Urinary bladder (tissue), 4 donors: ENCODE data around the gene FUCA2. TPM values are rescaled to one million over a fixed set of nuclear protein-coding genes. Genes with fewer than 3 reads are reported as not detected.
A peak's percentile ranks its signal among the peaks of the same experiment; 100 is the strongest.

Experiments used
- DNase-seq: peaks from one replicate; pipeline ENCODE4 v3.0.0-alpha.2; 2015; ENCODE audit errors: extremely low spot score
- H3K27ac ChIP-seq: one replicate; pipeline ENCODE4 v1.5.1; 2013; ENCODE audit warnings: low read depth, mild to moderate bottlenecking, moderate library complexity
- H3K36me3 ChIP-seq: one replicate; pipeline ENCODE4 v1.6.1; 2013; ENCODE audit warnings: mild to moderate bottlenecking, moderate library complexity; ENCODE audit not compliant: insufficient read depth
- H3K4me1 ChIP-seq: one replicate; pipeline ENCODE4 v1.6.1; 2013; ENCODE audit warnings: mild to moderate bottlenecking, moderate library complexity; ENCODE audit not compliant: insufficient read depth
- H3K4me3 ChIP-seq: one replicate; pipeline ENCODE4 v1.5.1; 2013; ENCODE audit warnings: low read depth, low read length
- WGBS: extraction: QIAGEN DNeasy Blood & Tissue Kit; methylation state at CpG from one replicate; pipeline ENCODE4 v1.1.7; 2013; 5-methylcytosine and 5-hydroxymethylcytosine counted together
- polyA plus RNA-seq: library from polyadenylated mRNA; stranded (reverse); fragments of 200-250 nt; gene quantifications from one replicate; pipeline ENCODE4 v1.2.3, GENCODE V29; 2013
- total RNA-seq: library from RNA; depleted of rRNA; stranded (reverse); fragments of >200 nt; gene quantifications from one replicate; pipeline ENCODE4 v1.2.3, GENCODE V29; 2014
- donor health status: healthy with polysubstance abuse.
- donor health status: healthy.

Gene FUCA2
- total and polyA plus RNA-seq, 2 donors, result 37.0 to 46.3 TPM

- H3K27ac ChIP-seq, result no peak overlapping the region
- H3K4me3 ChIP-seq, result no peak overlapping the region
- H3K4me1 ChIP-seq, result no peaks in the 10 kb centered on the region
- DNase-seq, result no peak
- no peaks in the 10 kb centered on the region for H3K36me3 ChIP-seq
- 85% methylated on average over 4 of the region's 4 CpGs for WGBS
Measured at GRCh38 chr6:143544011-143544696, 32.6 kb upstream of the FUCA2 start.

GRCh38 chr6:143543435-143543834 is 31.9 kb upstream of the FUCA2 start:
- no peak overlapping the region for H3K27ac ChIP-seq
- no peaks in the 10 kb centered on the region for H3K36me3 ChIP-seq
- no peak overlapping the region for H3K4me3 ChIP-seq
- H3K4me1 ChIP-seq, result no peaks in the 10 kb centered on the region
- DNase-seq, result no peak
- 62% methylated on average over 1 of the region's 1 CpG for WGBS

DNA sequence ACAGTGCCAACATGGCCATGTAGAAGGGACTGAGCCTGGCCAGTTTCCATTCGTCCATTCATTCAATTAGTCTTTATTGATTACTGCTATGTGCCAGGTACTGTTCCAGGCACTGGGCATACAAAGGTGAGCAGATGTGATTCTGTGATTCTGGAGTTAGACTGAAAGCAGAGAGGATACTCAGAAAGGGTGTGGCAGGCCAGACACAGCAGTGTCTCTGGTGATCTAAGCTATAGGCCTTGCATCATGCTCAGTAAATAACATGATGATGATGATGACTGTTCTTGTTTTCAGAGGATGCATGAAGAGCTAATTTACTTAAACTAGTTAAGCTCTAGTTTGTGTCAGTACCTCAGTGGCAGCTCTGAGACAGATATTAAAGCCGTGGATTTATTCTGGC is 31.4 kb upstream of the FUCA2 start:
- DNase-seq, result no peak
- WGBS, result 94% methylated on average over 2 of the region's 2 CpGs
- H3K36me3 ChIP-seq, result no peaks in the 10 kb centered on the region
- H3K27ac ChIP-seq, result no peak overlapping the region
- no peak overlapping the region for H3K4me3 ChIP-seq
- no peaks in the 10 kb centered on the region for H3K4me1 ChIP-seq

- no peak overlapping the region for H3K4me3 ChIP-seq
- 56% methylated on average over 3 of the region's 3 CpGs for whole genome bisulfite sequencing
- H3K36me3 ChIP-seq, result no peaks in the 10 kb centered on the region
- DNase-seq, result no peak
- H3K4me1 ChIP-seq, result no peaks in the 10 kb centered on the region
- H3K27ac ChIP-seq, result no peak overlapping the region
Measured at GRCh38 chr6:143540192-143540591, 28.7 kb upstream of the FUCA2 start.

DNA sequence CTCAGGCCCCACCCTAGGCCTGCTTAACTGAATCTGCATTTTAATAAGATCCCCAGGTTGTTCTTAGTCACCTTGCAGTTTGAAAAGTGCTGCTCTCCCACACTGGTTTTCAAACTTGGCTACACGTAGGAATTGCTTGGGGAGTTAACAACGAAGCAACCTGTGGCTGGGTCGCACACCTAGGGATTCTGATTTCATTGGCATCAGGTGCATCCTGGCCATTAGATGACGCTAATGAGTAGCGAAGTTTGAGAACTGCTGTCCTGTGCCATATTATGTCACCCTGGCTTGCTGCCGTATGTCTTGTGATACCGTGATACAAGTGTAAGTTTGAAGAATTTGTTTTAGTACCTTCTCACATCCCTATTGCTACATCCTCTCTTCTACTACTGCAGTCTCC is 28.2 kb upstream of the FUCA2 start:
- no peaks in the 10 kb centered on the region for H3K4me1 ChIP-seq
- WGBS, result 83% methylated on average over 7 of the region's 7 CpGs
- no peak for DNase-seq
- no peak overlapping the region for H3K27ac ChIP-seq
- no peak overlapping the region for H3K4me3 ChIP-seq
- H3K36me3 ChIP-seq, result no peaks in the 10 kb centered on the region

GRCh38 chr6:143539106-143539505 is 27.6 kb upstream of the FUCA2 start:
- Histone ChIP-seq H3K36me3 (no peaks in the 10 kb centered on the region), H3K27ac (no peak overlapping the region), H3K4me3 (no peak overlapping the region), H3K4me1 (no peaks in the 10 kb centered on the region)
- no peak for DNase-seq
- WGBS, result 95% methylated on average over 4 of the region's 4 CpGs

DNA sequence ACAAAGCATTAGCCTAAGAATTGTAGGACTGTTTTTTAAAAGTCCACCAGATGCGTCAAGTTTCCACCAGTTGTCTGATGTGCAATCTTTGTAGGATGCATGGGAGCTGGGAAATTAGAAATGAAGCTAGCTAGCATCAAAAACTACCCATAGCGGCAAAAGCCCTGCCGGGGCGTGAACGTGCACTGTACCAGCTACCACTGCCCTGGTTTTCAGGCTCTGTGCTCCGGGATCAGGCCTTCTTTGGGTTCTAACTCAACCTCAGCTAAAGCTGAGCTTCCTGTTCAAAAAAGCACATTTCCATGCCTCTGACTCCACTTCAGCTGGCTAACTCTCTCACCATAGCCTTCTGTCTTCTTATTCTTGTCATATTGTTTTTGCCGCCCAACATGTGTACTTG is 26.9 kb upstream of the FUCA2 start:
- DNase-seq, result no peak
- WGBS, result 96% methylated on average over 7 of the region's 7 CpGs
- H3K4me3 ChIP-seq, result no peak overlapping the region
- no peak overlapping the region for H3K27ac ChIP-seq
- H3K36me3 ChIP-seq, result no peaks in the 10 kb centered on the region
- H3K4me1 ChIP-seq, result no peaks in the 10 kb centered on the region

DNA sequence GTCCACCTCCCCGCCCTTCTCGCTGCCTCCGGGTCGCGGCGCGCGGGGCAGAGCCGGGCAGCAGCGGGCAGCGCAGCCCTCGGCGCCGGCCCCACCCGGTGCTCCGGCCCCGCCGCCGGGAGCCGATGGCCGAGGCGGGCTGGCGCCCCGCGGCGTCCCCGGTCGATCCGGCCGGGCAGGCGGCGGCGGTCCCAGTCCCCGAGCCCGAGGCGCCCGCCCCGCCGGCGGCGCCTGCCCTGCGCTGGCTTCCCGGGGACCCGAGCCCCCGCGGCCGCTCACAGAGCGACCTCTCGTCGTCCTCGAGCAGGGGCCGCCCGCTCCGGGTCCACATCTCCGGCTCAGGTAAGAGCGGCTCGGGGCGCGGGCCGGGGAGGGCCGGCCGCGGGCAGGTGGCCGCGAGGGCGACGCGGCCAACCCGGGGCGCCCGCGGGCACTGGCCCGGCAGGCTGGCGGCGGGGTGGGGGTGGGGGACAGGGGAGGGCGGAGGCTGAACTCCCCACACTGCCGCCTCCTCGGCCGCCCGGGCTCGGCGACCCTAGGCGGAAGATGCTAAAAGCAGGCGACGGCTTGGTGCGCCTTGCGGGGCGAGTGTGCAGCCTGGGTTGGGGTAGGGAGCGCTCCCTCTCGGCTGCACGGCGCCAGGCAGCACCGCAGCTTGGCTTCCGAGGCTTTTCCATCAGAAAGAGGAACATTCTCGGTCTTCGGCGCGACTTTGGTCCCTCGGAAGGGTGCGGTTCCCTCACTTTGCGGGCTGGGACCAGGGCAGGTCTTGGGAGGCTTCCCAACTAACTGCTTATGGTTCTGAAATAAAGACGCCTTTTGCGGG is 25.6 kb upstream of the FUCA2 start:
- Histone ChIP-seq H3K4me3 (peak overlapping the region; percentile 72), H3K4me1 (no peaks in the 10 kb centered on the region), H3K36me3 (no peaks in the 10 kb centered on the region), H3K27ac (no peak overlapping the region)
- no peak for DNase-seq
- under 1% methylated on average over 103 of the region's 103 CpGs for WGBS

GRCh38 chr6:143536461-143536865 is 24.9 kb upstream of the FUCA2 start:
- no peak overlapping the region for H3K27ac ChIP-seq
- 4% methylated on average over 27 of the region's 27 CpGs for WGBS
- peak overlapping the region; percentile 72 for H3K4me3 ChIP-seq
- H3K4me1 ChIP-seq, result no peaks in the 10 kb centered on the region
- DNase-seq, result no peak
- no peaks in the 10 kb centered on the region for H3K36me3 ChIP-seq

GRCh38 chr6:143535189-143535614 is 23.7 kb upstream of the FUCA2 start:
- WGBS, result 87% methylated on average over 5 of the region's 5 CpGs
- Histone ChIP-seq H3K36me3 (no peaks in the 10 kb centered on the region), H3K4me3 (no peak overlapping the region), H3K4me1 (no peaks in the 10 kb centered on the region), H3K27ac (no peak overlapping the region)
- no peak for DNase-seq

DNA sequence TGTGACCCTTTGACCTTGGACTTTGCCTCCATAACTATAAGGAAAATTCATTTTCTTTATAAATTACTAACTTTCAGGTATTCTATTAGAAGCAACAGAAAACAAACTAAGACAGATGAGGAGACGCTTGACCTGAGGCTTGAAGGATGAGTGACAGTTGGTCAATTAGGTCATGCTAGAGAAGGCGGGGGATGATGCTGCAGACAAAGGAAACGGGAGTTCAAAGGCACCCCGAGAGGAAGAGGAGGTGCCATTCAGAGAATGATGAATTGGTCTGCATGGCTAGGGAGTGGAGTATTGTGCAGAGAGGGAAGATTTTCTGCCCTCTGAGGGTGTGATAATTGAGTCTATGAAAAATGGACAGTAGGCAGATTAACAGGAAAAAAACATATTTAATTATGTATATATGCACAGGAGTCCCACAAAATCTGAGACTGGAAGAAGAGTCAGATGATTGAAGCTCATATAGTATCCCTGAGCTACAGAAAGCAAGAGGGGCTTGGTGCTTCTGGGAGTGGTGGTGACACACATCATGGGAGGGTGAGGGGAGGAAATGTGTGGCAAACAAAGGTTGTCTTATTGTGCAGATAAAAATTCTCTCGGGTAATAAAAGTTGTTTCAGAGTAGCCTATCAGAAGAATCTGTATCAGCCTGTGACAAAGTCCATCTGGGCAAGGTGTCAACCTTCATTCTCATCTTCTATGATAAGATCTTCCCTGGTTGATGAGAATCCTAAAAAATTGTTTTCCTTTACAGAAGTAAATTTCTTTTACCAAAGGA is 20.4 kb upstream of the FUCA2 start:
- Histone ChIP-seq H3K36me3 (no peaks in the 10 kb centered on the region), H3K4me1 (no peaks in the 10 kb centered on the region), H3K27ac (no peak overlapping the region), H3K4me3 (no peak overlapping the region)
- DNase-seq, result no peak
- WGBS, result 59% methylated on average over 5 of the region's 5 CpGs

DNA sequence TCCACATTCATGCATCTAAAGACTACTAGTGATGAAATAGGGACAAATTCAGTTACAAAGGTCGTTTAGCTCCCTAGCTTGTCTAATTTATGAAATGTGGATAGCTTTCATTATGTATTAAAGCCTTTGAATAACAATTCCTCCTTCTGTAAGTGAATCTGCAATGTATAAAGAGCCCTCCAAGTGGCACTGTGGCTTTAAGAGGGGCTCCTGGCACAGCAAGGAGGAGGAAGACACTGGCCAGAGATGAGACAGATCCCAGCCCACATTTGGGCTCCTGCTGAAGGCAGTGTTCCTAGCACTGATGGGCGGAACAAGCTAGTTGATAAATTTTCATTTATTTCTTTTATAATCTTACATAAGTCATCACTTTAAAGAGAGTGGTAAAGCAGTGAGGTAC is 17.6 kb upstream of the FUCA2 start:
- no peaks in the 10 kb centered on the region for H3K4me1 ChIP-seq
- DNase-seq, result no peak
- 44% methylated on average over 2 of the region's 2 CpGs for WGBS
- no peak overlapping the region for H3K4me3 ChIP-seq
- no peaks in the 10 kb centered on the region for H3K36me3 ChIP-seq
- H3K27ac ChIP-seq, result no peak overlapping the region

DNA sequence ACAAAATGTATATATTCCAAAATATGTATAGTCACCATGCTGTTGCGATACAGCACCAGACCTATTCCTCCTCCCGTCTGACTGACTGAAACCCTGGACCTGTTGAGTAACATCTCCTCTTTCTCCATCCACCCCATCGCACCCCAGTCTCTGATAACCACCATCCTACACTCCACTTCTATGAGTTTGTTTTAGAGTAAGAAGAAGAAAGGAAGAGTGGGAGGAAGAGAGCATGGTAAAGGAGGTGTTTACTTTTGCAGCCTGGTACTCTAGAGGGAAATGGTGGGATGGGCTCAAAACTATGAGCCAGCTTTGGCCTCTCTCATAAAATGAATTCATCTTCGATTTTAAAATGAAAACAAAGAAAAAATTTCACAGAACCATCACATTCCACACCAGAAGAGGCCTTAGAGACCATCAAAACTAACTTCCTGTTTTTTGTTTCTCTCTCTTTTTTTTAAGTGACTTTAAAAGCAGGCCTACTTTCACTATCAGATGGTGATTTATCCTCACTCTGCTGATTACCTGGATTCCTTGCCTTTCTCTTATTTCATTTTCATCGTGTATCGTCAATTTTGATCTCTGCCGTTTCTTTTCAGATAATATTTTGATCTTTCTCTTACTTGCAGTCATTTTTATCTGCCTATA is 16.8 kb upstream of the FUCA2 start:
- WGBS, result 73% methylated on average over 7 of the region's 7 CpGs
- no peaks in the 10 kb centered on the region for H3K4me1 ChIP-seq
- H3K36me3 ChIP-seq, result no peaks in the 10 kb centered on the region
- H3K4me3 ChIP-seq, result no peak overlapping the region
- H3K27ac ChIP-seq, result no peak overlapping the region
- DNase-seq, result no peak
